IPS-15b (cell line): ENCODE results near the gene DNAI4.
"Not testable (repeated sequence)": the region's sequence is repeated elsewhere in the genome, so short reads cannot be mapped to it uniquely, and the experiment has no call there.

Source experiments
- H3K27me3 ChIP-seq: one replicate; pipeline ENCODE4 v1.6.1; 2013; ENCODE audit warnings: low read length; ENCODE audit not compliant: control insufficient read depth, insufficient read depth
- H3K36me3 ChIP-seq: one replicate; pipeline ENCODE4 v1.6.1; 2013; ENCODE audit warnings: low read length; ENCODE audit not compliant: control insufficient read depth, insufficient read depth
- H3K4me1 ChIP-seq: one replicate; pipeline ENCODE4 v1.6.1; 2013; ENCODE audit warnings: mild to moderate bottlenecking, low read length; ENCODE audit not compliant: control insufficient read depth, insufficient read depth
- H3K4me3 ChIP-seq: one replicate; pipeline ENCODE4 v1.5.1; 2013; ENCODE audit warnings: low read depth, low read length
- H3K9ac ChIP-seq: one replicate; pipeline ENCODE4 v1.6.1; 2013; ENCODE audit warnings: low read depth, mild to moderate bottlenecking, low read length
- H3K9me3 ChIP-seq: one replicate; pipeline ENCODE4 v1.6.1; 2013; ENCODE audit warnings: mild to moderate bottlenecking, low read length; ENCODE audit not compliant: control insufficient read depth, insufficient read depth

Gene DNAI4

DNA sequence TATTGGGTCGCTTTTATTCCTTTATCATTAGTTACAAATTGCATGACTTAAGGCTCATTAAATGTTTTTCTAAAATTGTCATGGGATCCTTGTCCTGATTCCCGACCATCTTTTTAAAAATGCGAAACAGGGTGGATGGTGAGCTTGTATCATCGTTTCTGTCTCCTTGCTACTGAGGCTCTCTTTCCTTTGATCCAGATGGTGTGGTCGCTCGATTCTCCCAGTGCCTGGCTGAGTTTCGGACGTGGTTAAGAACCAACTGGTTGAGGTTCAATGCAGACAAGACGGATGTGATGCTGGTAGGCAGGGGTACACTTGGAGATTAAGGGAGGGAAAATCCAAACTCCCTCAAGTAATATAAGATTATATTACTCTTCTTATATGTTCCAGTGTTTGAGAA, 1.3 kb upstream of the DNAI4 start:
- Histone ChIP-seq H3K4me3 (peak overlapping the region; percentile 85), H3K9me3 (no peaks in the 10 kb centered on the region), H3K4me1 (peaks cover 4% of the 10 kb centered on the region), H3K9ac (peak overlapping the region; percentile 38), H3K27me3 (no peaks in the 10 kb centered on the region), H3K36me3 (no peaks in the 10 kb centered on the region)

DNA sequence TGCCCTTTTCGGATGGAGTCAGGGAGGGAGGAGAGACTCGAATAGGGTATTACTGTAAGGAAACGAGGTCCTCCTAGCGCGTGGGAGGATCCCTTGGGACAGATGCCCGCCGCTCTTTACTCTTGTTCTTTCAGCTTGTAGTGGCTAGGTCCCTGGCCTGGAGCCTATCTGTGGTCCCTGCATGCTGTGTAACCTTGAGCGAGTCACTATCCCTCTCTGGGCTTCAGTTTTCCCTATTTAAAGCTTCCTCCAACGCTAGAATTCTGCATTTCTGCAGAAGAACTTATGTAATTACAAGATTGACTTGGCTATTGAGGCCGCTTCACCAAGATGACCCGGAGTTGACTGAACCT, 878 bp upstream of the DNAI4 start:
- Histone ChIP-seq H3K27me3 (no peaks in the 10 kb centered on the region), H3K9ac (peak overlapping the region; percentile 38), H3K4me1 (peaks cover 4% of the 10 kb centered on the region), H3K36me3 (no peaks in the 10 kb centered on the region), H3K4me3 (peak overlapping the region; percentile 85), H3K9me3 (no peaks in the 10 kb centered on the region)

DNA sequence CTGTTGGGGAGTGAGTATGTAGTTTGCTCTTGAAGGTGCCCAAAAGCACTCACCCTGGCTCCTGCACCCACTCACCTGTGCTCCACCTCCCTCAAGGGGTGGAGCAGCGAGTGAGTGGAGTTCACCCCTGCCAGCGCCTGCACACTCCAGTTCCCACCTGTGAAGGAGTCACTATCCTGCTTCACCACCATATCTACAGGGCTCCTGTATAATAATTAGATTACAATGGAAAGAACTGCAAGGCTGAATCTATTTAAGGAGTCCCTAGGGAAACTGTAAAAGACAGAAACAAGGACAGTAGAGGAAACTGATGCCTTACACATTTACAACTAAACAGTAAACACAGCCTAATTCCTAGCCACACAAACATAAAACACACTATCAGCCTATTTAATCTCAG, 4.1 kb downstream of the DNAI4 start:
- Histone ChIP-seq H3K4me3 (no peak overlapping the region), H3K36me3 (no peaks in the 10 kb centered on the region), H3K27me3 (no peaks in the 10 kb centered on the region), H3K9ac (no peak overlapping the region), H3K9me3 (no peaks in the 10 kb centered on the region), H3K4me1 (peaks cover 4% of the 10 kb centered on the region)

DNA sequence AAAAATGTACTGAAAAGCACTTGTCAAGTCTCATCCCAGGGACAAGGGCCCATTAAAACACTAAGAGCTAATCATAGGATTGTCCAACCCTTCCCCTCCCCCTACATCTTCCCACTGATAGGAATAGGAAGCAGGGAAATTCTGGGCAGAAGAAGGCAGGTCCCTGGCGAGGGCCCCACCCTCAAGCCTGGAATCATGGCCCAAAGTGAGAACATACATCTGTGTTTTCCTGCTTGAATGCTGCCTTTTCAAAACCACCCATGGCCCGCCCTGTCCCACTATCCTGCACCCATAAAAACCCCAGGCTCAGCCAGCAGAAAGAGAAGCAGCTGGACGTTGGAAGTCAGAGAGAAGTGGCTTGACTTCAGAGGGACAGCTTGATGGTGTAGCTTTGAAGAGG, 4.8 kb downstream of the DNAI4 start:
- no peaks in the 10 kb centered on the region for H3K36me3 ChIP-seq
- H3K9me3 ChIP-seq, result no peaks in the 10 kb centered on the region
- no peaks in the 10 kb centered on the region for H3K27me3 ChIP-seq
- peaks cover 4% of the 10 kb centered on the region for H3K4me1 ChIP-seq
- H3K9ac ChIP-seq, result no peak overlapping the region
- H3K4me3 ChIP-seq, result no peak overlapping the region

DNA sequence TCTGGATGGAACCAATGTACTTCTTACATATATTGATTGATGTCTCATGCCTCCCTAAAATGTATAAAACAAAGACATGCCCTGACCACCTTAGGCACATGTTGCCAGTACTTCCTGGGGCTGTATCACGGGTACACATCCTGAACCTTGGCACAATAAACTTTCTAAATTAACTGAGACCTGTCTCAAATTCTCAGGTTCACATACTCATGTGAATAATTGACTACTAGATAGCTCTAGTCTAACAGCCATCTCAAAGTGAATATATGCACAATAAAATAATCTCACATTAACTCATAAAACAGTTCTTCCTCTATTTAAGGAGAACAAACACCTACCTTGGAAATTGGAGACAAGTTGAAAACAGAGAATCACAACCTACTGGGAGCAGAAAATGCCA, 5.6 kb downstream of the DNAI4 start:
- peaks cover 4% of the 10 kb centered on the region for H3K4me1 ChIP-seq
- H3K36me3 ChIP-seq, result no peaks in the 10 kb centered on the region
- no peaks in the 10 kb centered on the region for H3K27me3 ChIP-seq
- no peak overlapping the region for H3K9ac ChIP-seq
- no peaks in the 10 kb centered on the region for H3K9me3 ChIP-seq
- no peak overlapping the region for H3K4me3 ChIP-seq

DNA sequence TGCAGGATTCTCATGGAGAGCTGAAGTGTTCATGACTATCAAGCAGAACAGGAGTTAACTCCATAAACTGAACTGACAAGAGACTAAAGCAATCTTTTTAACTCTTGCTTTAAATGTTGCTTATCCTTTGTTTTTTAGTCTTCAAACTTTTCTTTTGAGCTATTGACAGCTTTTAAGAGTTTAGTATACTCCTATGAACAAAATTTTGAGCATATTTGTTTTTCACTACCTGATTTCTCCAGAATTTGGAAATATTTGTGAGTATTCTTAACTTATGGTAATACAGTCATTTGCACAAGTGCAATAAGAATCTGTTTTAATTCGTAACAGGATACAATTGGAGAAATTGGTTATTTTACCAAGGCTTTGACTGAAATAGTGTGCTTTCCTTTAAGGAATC, 7.2 kb downstream of the DNAI4 start:
- no peaks in the 10 kb centered on the region for H3K9me3 ChIP-seq
- no peaks in the 10 kb centered on the region for H3K36me3 ChIP-seq
- no peak overlapping the region for H3K4me3 ChIP-seq
- H3K27me3 ChIP-seq, result no peaks in the 10 kb centered on the region
- H3K9ac ChIP-seq, result no peak overlapping the region
- peaks cover 4% of the 10 kb centered on the region for H3K4me1 ChIP-seq

DNA sequence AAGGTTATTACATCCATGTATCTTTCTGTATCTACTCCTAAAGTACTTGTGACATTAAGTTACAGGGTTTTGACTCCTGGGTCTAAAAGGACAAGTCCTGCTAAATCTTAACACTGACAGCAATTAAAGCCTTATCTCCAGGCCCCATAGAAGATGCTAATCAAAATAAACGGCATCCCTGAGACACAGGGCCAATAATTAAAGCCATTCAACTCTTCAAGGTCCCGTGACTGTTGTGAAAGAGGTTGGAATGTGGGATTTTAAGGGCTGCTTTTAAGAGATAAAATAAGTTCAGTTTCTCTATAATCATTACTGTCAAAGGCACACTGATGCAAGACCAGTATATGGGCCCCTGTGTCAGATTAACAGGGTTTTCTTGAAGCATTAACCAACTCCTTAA, 8.3 kb downstream of the DNAI4 start:
- Histone ChIP-seq H3K27me3 (no peaks in the 10 kb centered on the region), H3K9ac (no peak overlapping the region), H3K9me3 (no peaks in the 10 kb centered on the region), H3K4me3 (no peak overlapping the region), H3K4me1 (peaks cover 4% of the 10 kb centered on the region), H3K36me3 (no peaks in the 10 kb centered on the region)

DNA sequence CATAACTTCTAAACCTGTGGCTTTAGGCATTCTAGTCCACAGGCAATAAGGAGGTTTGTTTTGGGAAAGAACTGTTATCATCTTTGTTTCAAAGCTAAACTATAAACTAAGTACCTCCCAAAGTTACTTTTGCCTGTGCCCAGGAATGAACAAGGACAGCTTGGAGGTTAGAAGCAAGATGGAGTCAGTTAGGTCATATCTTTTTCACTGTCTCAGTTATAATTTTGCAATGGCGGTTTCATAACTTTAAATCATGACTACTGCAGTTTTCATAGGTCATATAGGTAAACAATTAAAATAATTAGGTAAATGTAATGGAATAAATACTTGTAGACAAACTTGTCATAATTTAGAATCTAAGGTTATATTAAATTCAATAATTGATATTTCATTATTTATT, 9.5 kb downstream of the DNAI4 start:
- not testable (repeated sequence) for H3K9me3 ChIP-seq, H3K4me1 ChIP-seq, H3K4me3 ChIP-seq, H3K36me3 ChIP-seq, H3K9ac ChIP-seq, H3K27me3 ChIP-seq

DNA sequence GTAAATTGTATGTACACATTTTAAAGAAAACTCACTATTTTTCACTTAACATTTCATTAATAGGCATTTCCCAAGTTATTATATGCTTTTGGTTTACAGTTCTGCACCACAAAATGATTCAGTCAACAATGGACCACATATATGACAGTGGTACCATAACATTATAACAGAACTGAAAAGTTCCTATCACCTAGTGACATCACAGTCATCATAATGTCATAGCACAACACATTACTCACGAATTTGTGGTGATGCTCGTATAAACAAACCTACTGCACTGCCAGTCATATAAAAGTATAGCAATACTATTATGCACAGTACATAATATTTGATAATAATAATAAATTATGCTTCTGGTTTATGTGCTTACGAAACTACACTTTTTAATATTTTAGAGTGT, 30.9 kb downstream of the DNAI4 start:
- Histone ChIP-seq H3K9me3 (no peaks in the 10 kb centered on the region), H3K4me1 (no peaks in the 10 kb centered on the region), H3K9ac (no peak overlapping the region), H3K36me3 (no peaks in the 10 kb centered on the region), H3K4me3 (no peak overlapping the region), H3K27me3 (no peaks in the 10 kb centered on the region)

DNA sequence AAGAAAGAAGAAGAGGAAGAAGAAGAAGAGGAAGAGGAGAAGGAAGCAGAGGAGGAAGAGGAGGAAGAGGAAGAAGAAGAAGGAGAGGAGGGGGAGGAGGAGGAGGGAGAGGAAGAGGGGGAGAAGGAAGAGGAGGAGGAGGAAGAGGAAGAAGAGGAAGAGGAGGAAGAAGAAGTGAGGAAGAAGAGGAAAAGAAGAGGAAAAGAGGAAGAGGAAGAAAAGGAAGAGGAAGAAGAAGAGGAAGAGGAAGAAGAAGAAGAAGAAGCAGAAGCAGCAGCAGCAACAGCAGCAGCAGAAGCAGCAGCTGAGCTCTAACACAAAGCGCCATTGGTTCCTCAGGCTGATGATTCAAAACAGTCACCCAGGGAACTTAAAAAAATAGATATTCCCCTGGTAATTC, 34.0 kb downstream of the DNAI4 start:
- Histone ChIP-seq H3K4me1 (no peaks in the 10 kb centered on the region), H3K9ac (no peak overlapping the region), H3K9me3 (no peaks in the 10 kb centered on the region), H3K27me3 (no peaks in the 10 kb centered on the region), H3K36me3 (no peaks in the 10 kb centered on the region), H3K4me3 (no peak overlapping the region)

DNA sequence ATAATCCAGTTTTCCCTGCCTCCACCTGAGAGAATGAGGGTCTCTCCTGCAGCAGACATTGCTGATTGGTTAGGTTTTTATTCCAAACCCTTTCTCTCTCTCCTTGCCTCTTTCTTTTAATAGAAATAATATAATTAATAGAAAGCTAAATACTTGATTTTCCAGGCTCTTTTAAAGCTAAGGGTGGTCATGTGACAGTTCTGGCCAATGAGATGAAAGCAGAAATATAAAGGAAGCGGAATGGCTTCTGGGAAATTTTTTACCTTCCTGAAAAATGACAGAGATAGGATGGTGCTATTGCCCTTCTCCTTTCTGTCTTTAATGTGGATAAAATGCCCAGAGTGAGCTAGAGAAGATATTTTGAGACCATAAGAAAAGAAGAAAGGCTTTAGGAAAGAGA, 35.6 kb downstream of the DNAI4 start:
- Histone ChIP-seq H3K4me3 (no peak overlapping the region), H3K27me3 (no peaks in the 10 kb centered on the region), H3K9me3 (no peaks in the 10 kb centered on the region), H3K9ac (no peak overlapping the region), H3K36me3 (no peaks in the 10 kb centered on the region), H3K4me1 (no peaks in the 10 kb centered on the region)

DNA sequence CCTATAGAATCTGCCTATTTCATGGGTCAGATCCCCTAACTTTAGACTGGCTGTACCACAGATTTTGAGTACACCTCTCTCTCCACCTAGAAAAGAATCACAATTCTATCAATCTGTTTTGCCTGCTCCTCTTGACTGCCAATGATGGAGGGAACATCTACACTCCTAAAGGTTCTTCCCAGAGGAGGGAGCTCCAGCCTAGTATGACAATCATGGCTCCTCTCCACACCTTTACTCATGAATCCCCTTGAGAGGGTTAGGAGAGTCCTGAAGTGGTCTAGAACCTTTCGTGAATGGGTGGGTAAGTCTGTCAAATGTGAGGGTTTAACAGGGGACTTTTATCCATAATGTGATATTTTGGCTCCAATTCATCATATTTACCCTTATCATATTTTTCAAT, 48.0 kb downstream of the DNAI4 start:
- no peaks in the 10 kb centered on the region for H3K27me3 ChIP-seq
- no peaks in the 10 kb centered on the region for H3K36me3 ChIP-seq
- H3K9me3 ChIP-seq, result no peaks in the 10 kb centered on the region
- no peaks in the 10 kb centered on the region for H3K4me1 ChIP-seq
- H3K9ac ChIP-seq, result no peak overlapping the region
- no peak overlapping the region for H3K4me3 ChIP-seq

DNA sequence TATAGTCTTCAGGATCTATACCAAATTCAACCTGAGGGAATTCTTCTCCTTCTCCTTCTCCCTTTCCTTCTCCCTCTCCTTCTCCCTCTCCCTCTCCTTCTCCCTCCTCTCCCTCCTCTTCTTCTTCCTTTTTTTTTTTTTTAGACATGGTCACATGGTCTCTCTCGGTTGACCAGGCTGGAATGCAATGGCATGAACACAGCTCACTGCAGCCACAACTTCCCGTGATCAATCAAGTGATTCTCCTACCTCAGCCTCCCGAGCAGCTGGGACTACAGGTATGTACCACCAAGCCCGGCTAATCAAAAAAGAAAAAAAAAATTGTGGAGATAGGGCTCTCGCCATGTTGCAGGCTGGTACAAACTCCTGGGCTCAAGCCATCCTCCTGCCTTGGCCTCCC, 51.5 kb downstream of the DNAI4 start:
- no peaks in the 10 kb centered on the region for H3K4me1 ChIP-seq
- H3K36me3 ChIP-seq, result no peaks in the 10 kb centered on the region
- H3K27me3 ChIP-seq, result no peaks in the 10 kb centered on the region
- no peak overlapping the region for H3K9ac ChIP-seq
- H3K9me3 ChIP-seq, result no peaks in the 10 kb centered on the region
- no peak overlapping the region for H3K4me3 ChIP-seq
